HepG2 (cell line): ENCODE measurements around the gene OSBPL8. TPM values are rescaled to one million over a fixed set of nuclear protein-coding genes. Genes with fewer than 3 reads are reported as not detected.
A peak's percentile ranks its signal among the peaks of the same experiment; 100 is the strongest.

ENCODE experiments used
- ATAC-seq: fragments of 200-7000 bp; cut with Tn5 transposase; 3 replicates; pipeline ENCODE4 v1.9.1; 2020; ENCODE audit warnings: mild to moderate bottlenecking, moderate library complexity
- BruUV-seq: library from RNA; stranded (reverse); fragments of 400-500 nt; replicated peaks from 2 replicates; lab custom pipeline; 2021; lab: Mats Ljungman, UMichigan
- CTCF ChIA-PET: fragments of 300-600 bp; formaldehyde crosslinking; extraction: SDS; loops from one replicate; lab custom pipeline; 2021; ENCODE audit warnings: low total read pairs, inconsistent platforms, low intra/inter-chr PET ratio; lab: Yijun Ruan, JAX
- POLR2A ChIA-PET: fragments of 350-600 bp; sonication (Branson Sonifier 250); formaldehyde crosslinking; loops from one replicate; lab custom pipeline; 2020; ENCODE audit warnings: antibody characterized with exemption, inconsistent platforms; lab: Yijun Ruan, JAX
- DNase-seq: peaks from one replicate; pipeline ENCODE4 v3.0.0-alpha.2; 2015; ENCODE audit warnings: low spot score
- FAIRE-seq: peaks from 3 replicates; lab custom pipeline; 2011; peaks lifted over from hg19 to GRCh38; lab: Jason Lieb, UNC
- H2AFZ ChIP-seq: one replicate; pipeline ENCODE4 v1.6.1; 2011; ENCODE audit warnings: low read length, inconsistent platforms
- H3K27ac ChIP-seq: fragments of 300-600 bp; 3 replicates; pipeline ENCODE4 v1.8.0; 2011; ENCODE audit warnings: mixed run types, mild to moderate bottlenecking, mixed read lengths, low read length, inconsistent platforms; ENCODE audit not compliant: insufficient read depth; ENCODE audit errors: extremely low read length
- H3K27me3 ChIP-seq, 2 experiments: fragments of 200-600 bp in 1 of 2; 2 replicates in 1 of 2; 3 replicates in 1 of 2; pipeline versions ENCODE4 v1.6.0 to v1.8.0; 2011; ENCODE audit warnings: low read length in 2 of 2, mild to moderate bottlenecking in 2 of 2, moderate library complexity in 2 of 2, inconsistent platforms in 1 of 2; ENCODE audit not compliant: insufficient read depth in 2 of 2, control insufficient read depth in 1 of 2
- H3K36me3 ChIP-seq, 2 experiments: fragments of 200-600 bp in 1 of 2; replicated peaks in 1 of 2; 2 replicates in 1 of 2; 3 replicates in 1 of 2; pipeline versions ENCODE4 v1.5.1 to v1.8.0; 2011; ENCODE audit warnings: low read length in 2 of 2, inconsistent platforms in 1 of 2; ENCODE audit not compliant: insufficient read depth in 2 of 2, control insufficient read depth in 1 of 2
- H3K4me1 ChIP-seq: 2 replicates; pipeline ENCODE4 v1.5.1; 2012; ENCODE audit warnings: low read length, inconsistent platforms; ENCODE audit not compliant: insufficient read depth
- H3K4me2 ChIP-seq: 2 replicates; pipeline ENCODE4 v1.6.0; 2011; ENCODE audit warnings: low read depth, low read length, inconsistent platforms
- H3K4me3 ChIP-seq, 3 experiments: fragments of 200-600 bp in 1 of 3; sonication (generic), shearing (Covaris generic) in 1 of 3; replicated peaks in 1 of 3; 2 replicates each; pipeline ENCODE4 v1.5.1; 2011 to 2016; ENCODE audit warnings: low read length in 3 of 3, inconsistent platforms in 2 of 3, low read depth in 2 of 3, mild to moderate bottlenecking in 2 of 3, control low read depth in 1 of 3, mixed read lengths in 1 of 3; ENCODE audit not compliant: insufficient read depth in 1 of 3
- H3K79me2 ChIP-seq: one replicate; pipeline ENCODE4 v1.6.1; 2011; ENCODE audit warnings: low read length, inconsistent platforms; ENCODE audit not compliant: insufficient read depth
- H3K9ac ChIP-seq: 2 replicates; pipeline ENCODE4 v1.6.0; 2011; ENCODE audit warnings: mild to moderate bottlenecking, low read depth, low read length, inconsistent platforms; ENCODE audit not compliant: insufficient read depth
- H3K9me3 ChIP-seq: 2 replicates; pipeline ENCODE4 v1.5.1; 2012; ENCODE audit warnings: mild to moderate bottlenecking, low read length
- H4K20me1 ChIP-seq: 2 replicates; pipeline ENCODE4 v1.6.0; 2011; ENCODE audit warnings: inconsistent platforms, mild to moderate bottlenecking, low read length, moderate library complexity; ENCODE audit not compliant: insufficient read depth
- CEBPB ChIP-seq: IDR thresholded peaks from 2 replicates; pipeline ENCODE4 v1.6.1; 2011; ENCODE audit warnings: low read depth, low read length, improper control_type of control experiment, borderline replicate concordance
- ELF3 ChIP-seq: IDR thresholded peaks from 2 replicates; pipeline ENCODE4 v1.6.1; 2016; ENCODE audit warnings: missing genetic modification reagents, missing compliant biosample characterization
- ELF4 ChIP-seq: sonication (generic); formaldehyde crosslinking; IDR thresholded peaks from 2 replicates; pipeline ENCODE4 v1.5.0; 2020; ENCODE audit warnings: missing genetic modification reagents, mild to moderate bottlenecking, moderate library complexity, borderline replicate concordance
- MED8 ChIP-seq: sonication (generic); formaldehyde crosslinking; IDR thresholded peaks from 2 replicates; pipeline ENCODE4 v1.8.1; 2023; ENCODE audit warnings: mild to moderate bottlenecking, missing genetic modification reagents; ENCODE audit not compliant: insufficient replicate concordance
- ZNF225 ChIP-seq: sonication (generic); formaldehyde crosslinking; IDR thresholded peaks from 2 replicates; pipeline ENCODE4 v1.4.0; 2020; ENCODE audit warnings: mild to moderate bottlenecking, missing genetic modification reagents
- ZNF547 ChIP-seq: sonication (generic); formaldehyde crosslinking; IDR thresholded peaks from 2 replicates; pipeline ENCODE4 v1.5.1; 2020; ENCODE audit warnings: mild to moderate bottlenecking, missing genetic modification reagents
- ZNF83 ChIP-seq: sonication (generic); formaldehyde crosslinking; IDR thresholded peaks from 2 replicates; pipeline ENCODE4 v1.4.0; 2020; ENCODE audit warnings: missing genetic modification reagents, mild to moderate bottlenecking, borderline replicate concordance
- ZSCAN20 ChIP-seq: sonication (generic); formaldehyde crosslinking; IDR thresholded peaks from 2 replicates; pipeline ENCODE4 v1.4.0; 2020; ENCODE audit warnings: missing genetic modification reagents, mild to moderate bottlenecking, borderline replicate concordance
- WGBS: methylation state at CpG from one replicate; pipeline ENCODE4 v1.1.6; 2017; ENCODE audit warnings: low lambda C conversion rate; 5-methylcytosine and 5-hydroxymethylcytosine counted together
- in situ Hi-C: cut with HindIII; loops from 2 replicates; pipeline ENCODE4 v1.10.0; 2017; ENCODE audit warnings: low pct_unique_long_range_greater_than_20kb; ENCODE audit not compliant: extremely low pct_ligation_motif_present
- intact Hi-C: fragments of 100-400 bp; cut with micrococcal nuclease; formaldehyde crosslinking; loops from one replicate; pipeline ENCODE4 v1.10.0; 2022; ENCODE audit not compliant: unreplicated experiment
- polyA plus RNA-seq, 8 experiments: library from polyadenylated mRNA; depleted of rRNA in 3 of 8; stranded (reverse) in 7 of 8; unstranded in 1 of 8; fragments of >200 nt; fragmentation: Illumina TruSeq in 4 of 8; extraction: Trizol in 4 of 8; gene quantifications; 2 replicates each; pipeline versions ENCODE4 v1.2.1 to v1.2.3, GENCODE V29; 2011 to 2016; ENCODE audit warnings: low read depth in 4 of 8, missing spikeins in 1 of 8, mixed read lengths in 1 of 8; ENCODE audit not compliant: insufficient read depth in 1 of 8
- total RNA-seq, 5 experiments: library from RNA; depleted of rRNA; stranded (reverse); fragments of >200 nt; fragmentation: Illumina TruSeq; extraction: Trizol; gene quantifications; 2 replicates each; pipeline ENCODE4 v1.2.3, GENCODE V29; 2016; ENCODE audit warnings: low read depth in 1 of 5
- TF ChIP-seq, protein P1 (sequence below): sonication (generic); formaldehyde crosslinking; IDR thresholded peaks from 2 replicates; pipeline ENCODE4 v1.4.0; 2020; ENCODE audit warnings: low read depth, mild to moderate bottlenecking, missing genetic modification reagents
- TF ChIP-seq, protein P2 (sequence below): IDR thresholded peaks from 2 replicates; pipeline ENCODE4 v1.6.1; 2012; ENCODE audit warnings: low read depth, low read length, improper control_type of control experiment
- TF ChIP-seq, protein P3 (sequence below): sonication (generic); formaldehyde crosslinking; conservative IDR thresholded peaks from 2 replicates; pipeline ENCODE4 v1.4.0; 2020; ENCODE audit warnings: mild to moderate bottlenecking, missing genetic modification reagents, moderate library complexity

The OSBPL8 gene
- total and polyA plus RNA-seq, 2 of the 13 experiments (the other 11 are each of a cell fraction or from before 2014, with no cell fraction given), result 11.0 to 33.9 TPM

DNA sequence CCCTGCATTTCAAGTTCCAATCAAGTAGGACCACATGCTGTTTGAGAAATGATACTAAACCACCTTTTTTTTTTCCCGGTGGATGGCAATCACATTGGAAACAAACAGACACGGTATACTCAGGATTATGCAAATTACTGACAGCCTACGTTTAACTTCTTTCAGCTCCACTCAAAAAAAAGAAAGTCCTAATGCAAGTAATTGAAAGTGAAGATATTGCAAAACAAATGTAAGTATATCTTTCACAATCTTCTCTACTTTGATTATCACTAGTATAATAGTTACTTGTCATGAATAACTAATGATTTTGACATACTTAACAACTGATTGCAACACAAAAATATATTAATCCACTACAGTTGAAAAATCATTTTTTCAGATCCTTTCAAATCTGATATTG lies 2.6 kb upstream of the OSBPL8 start:
- in situ Hi-C loops (no loop called here), intact Hi-C loops (loop anchor here (5.0 kb wide), 1 partner anchor 200 kb away; the partner anchor contains the start of gene ZDHHC17)
- no peak overlapping the region for H3K27ac ChIP-seq
- H3K4me3 ChIP-seq, result no peak overlapping the region
- TF ChIP-seq, protein P1, sequence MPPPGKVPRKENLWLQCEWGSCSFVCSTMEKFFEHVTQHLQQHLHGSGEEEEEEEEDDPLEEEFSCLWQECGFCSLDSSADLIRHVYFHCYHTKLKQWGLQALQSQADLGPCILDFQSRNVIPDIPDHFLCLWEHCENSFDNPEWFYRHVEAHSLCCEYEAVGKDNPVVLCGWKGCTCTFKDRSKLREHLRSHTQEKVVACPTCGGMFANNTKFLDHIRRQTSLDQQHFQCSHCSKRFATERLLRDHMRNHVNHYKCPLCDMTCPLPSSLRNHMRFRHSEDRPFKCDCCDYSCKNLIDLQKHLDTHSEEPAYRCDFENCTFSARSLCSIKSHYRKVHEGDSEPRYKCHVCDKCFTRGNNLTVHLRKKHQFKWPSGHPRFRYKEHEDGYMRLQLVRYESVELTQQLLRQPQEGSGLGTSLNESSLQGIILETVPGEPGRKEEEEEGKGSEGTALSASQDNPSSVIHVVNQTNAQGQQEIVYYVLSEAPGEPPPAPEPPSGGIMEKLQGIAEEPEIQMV (CRISPR knock-in tag), result no peak
- TF ChIP-seq ZSCAN20 (CRISPR knock-in tag) (no peak), CEBPB (0 out of 2 replicates have a peak, but pooled peaks have one; percentile 6), MED8 (CRISPR knock-in tag) (no peak)
- ChIA-PET POLR2A (no interaction called here), CTCF (no interaction called here)
- ATAC-seq (no peak), DNase-seq (no peak), FAIRE-seq (no peak)
- peaks cover 10% of the 10 kb centered on the region; the same call in 1 of the 2 replicates for H3K4me1 ChIP-seq
- peaks cover 17% of the 10 kb centered on the region for H3K79me2 ChIP-seq
- H3K36me3 ChIP-seq, result no peaks in the 10 kb centered on the region
- H4K20me1 ChIP-seq, result no peaks in the 10 kb centered on the region
- H3K27me3 ChIP-seq, result no peaks in the 10 kb centered on the region; a peak in 1 of 5 replicates
- WGBS, result 90% methylated on average over 3 of the region's 3 CpGs
- no peak overlapping the region for H3K9ac ChIP-seq
- H3K4me2 ChIP-seq, result no peak overlapping the region
- H2AFZ ChIP-seq, result no peak overlapping the region
- H3K9me3 ChIP-seq, result no peaks in the 10 kb centered on the region
- no TSS peak for BruUV-seq

DNA sequence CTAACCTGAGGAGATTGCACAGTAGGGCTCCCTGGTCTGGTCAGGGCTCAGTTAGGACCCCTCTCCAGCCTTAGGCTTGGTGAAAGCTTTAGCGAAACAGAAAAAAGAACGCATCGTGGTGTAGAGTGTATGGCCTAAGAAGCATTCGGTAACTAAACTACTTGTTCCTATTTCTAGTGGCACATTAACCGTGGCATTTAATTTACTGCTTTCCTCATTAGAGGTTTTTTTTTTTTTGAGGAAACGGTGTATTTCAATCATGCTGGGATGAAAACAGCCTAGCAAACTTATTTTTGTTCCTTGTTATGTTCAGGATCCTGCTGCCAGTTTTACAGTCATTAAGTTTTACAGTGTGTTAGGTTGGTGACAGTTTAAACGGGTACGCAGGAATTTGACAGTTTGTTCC lies 518 bp upstream of the OSBPL8 start:
- peak overlapping the region; percentile 94 for H3K27ac ChIP-seq
- H3K4me3 ChIP-seq, result peak overlapping the region; percentile 82 to 100 (median 96)
- H3K36me3 ChIP-seq, result no peaks in the 10 kb centered on the region
- no peaks in the 10 kb centered on the region; a peak in 1 of 5 replicates for H3K27me3 ChIP-seq
- no peaks in the 10 kb centered on the region for H3K9me3 ChIP-seq
- ChIA-PET CTCF (no interaction called here), POLR2A (interaction anchor here (1.3 to 2.5 kb wide), 2 partner anchors 12 to 230 kb away, joined by 3 to 12 read pairs; no protein-coding TSS in a partner anchor)
- H2AFZ ChIP-seq, result peak overlapping the region; percentile 76
- H3K79me2 ChIP-seq, result peaks cover 32% of the 10 kb centered on the region
- peak overlapping the region; percentile 93 for H3K9ac ChIP-seq
- no peak for FAIRE-seq
- WGBS, result 15% methylated on average over 8 of the region's 8 CpGs
- H4K20me1 ChIP-seq, result no peaks in the 10 kb centered on the region
- ATAC-seq, result no peak
- DNase-seq, result no peak
- BruUV-seq, result no TSS peak
- H3K4me2 ChIP-seq, result peak overlapping the region; percentile 93
- H3K4me1 ChIP-seq, result peaks cover 24% of the 10 kb centered on the region
- in situ Hi-C loops (no loop called here), intact Hi-C loops (loop anchor here (5.0 kb wide), 1 partner anchor 202 kb away; the partner anchor contains the start of gene ZDHHC17)
- TF ChIP-seq ELF3 (CRISPR knock-in tag) (no peak), ZNF547 (CRISPR knock-in tag) (no peak), ELF4 (CRISPR knock-in tag) (peak; percentile 63; the same call in 1 of the 2 replicates), ZNF83 (CRISPR knock-in tag) (no peak), ZNF225 (CRISPR knock-in tag) (no peak)
- TF ChIP-seq, protein P2, sequence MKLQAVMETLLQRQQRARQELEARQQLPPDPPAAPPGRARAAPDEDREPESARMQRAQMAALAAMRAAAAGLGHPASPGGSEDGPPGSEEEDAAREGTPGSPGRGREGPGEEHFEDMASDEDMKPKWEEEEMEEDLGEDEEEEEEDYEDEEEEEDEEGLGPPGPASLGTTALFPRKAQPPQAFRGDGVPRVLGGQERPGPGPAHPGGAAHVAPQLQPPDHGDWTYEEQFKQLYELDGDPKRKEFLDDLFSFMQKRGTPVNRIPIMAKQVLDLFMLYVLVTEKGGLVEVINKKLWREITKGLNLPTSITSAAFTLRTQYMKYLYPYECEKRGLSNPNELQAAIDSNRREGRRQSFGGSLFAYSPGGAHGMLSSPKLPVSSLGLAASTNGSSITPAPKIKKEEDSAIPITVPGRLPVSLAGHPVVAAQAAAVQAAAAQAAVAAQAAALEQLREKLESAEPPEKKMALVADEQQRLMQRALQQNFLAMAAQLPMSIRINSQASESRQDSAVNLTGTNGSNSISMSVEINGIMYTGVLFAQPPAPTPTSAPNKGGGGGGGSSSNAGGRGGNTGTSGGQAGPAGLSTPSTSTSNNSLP, result no peak
- TF ChIP-seq, protein P3, sequence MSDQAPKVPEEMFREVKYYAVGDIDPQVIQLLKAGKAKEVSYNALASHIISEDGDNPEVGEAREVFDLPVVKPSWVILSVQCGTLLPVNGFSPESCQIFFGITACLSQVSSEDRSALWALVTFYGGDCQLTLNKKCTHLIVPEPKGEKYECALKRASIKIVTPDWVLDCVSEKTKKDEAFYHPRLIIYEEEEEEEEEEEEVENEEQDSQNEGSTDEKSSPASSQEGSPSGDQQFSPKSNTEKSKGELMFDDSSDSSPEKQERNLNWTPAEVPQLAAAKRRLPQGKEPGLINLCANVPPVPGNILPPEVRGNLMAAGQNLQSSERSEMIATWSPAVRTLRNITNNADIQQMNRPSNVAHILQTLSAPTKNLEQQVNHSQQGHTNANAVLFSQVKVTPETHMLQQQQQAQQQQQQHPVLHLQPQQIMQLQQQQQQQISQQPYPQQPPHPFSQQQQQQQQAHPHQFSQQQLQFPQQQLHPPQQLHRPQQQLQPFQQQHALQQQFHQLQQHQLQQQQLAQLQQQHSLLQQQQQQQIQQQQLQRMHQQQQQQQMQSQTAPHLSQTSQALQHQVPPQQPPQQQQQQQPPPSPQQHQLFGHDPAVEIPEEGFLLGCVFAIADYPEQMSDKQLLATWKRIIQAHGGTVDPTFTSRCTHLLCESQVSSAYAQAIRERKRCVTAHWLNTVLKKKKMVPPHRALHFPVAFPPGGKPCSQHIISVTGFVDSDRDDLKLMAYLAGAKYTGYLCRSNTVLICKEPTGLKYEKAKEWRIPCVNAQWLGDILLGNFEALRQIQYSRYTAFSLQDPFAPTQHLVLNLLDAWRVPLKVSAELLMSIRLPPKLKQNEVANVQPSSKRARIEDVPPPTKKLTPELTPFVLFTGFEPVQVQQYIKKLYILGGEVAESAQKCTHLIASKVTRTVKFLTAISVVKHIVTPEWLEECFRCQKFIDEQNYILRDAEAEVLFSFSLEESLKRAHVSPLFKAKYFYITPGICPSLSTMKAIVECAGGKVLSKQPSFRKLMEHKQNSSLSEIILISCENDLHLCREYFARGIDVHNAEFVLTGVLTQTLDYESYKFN (CRISPR knock-in tag), result 0 out of 2 replicates have a peak, but pooled peaks have one; percentile 14
